Adrenal gland (tissue), 12 donors: ENCODE data around the gene ZNF678. TPM values are rescaled to one million over a fixed set of nuclear protein-coding genes. Genes with fewer than 3 reads are reported as not detected.

ENCODE experiments used
- DNase-seq, 7 donors: peaks; one replicate each; pipeline ENCODE4 v3.0.0-alpha.2; 2019 to 2020
- H3K27ac ChIP-seq, 5 donors: fragments of 200-600 bp; sonication (generic) in 4 of 5; 1 replicate in 3 of 5; 2 replicates in 2 of 5; pipeline versions ENCODE4 v1.5.1 to v1.8.0; 2016 to 2020; ENCODE audit warnings: mild to moderate bottlenecking in 1 of 5
- H3K27me3 ChIP-seq: fragments of 200-600 bp; 2 replicates; pipeline ENCODE4 v1.8.0; 2021
- H3K36me3 ChIP-seq, 2 donors: fragments of 200-600 bp; replicated peaks in 1 of 2; 1 replicate in 1 of 2; 2 replicates in 1 of 2; pipeline versions ENCODE4 v1.5.1 to v1.8.0; 2018 to 2022
- H3K4me1 ChIP-seq, 2 donors: fragments of 200-600 bp; replicated peaks in 1 of 2; 1 replicate in 1 of 2; 2 replicates in 1 of 2; pipeline versions ENCODE4 v1.5.1 to v1.8.0; 2018 to 2021
- H3K4me3 ChIP-seq, 4 donors: fragments of 200-600 bp; sonication (generic) in 3 of 4; one replicate each; pipeline ENCODE4 v1.5.1; 2016 to 2018
- H3K9me3 ChIP-seq, 3 donors: fragments of 200-600 bp; sonication (generic) in 1 of 3; replicated peaks in 1 of 3; 1 replicate in 2 of 3; 2 replicates in 1 of 3; pipeline versions ENCODE4 v1.5.1 to v1.8.0; 2016 to 2021
- POLR2A ChIP-seq, 2 donors: fragments of 450-650 bp; IDR thresholded peaks; one replicate each; pipeline ENCODE4 v1.6.1; 2017; ENCODE audit warnings: antibody characterized with exemption in 2 of 2, mild to moderate bottlenecking in 2 of 2, moderate library complexity in 1 of 2
- WGBS, 4 donors: extraction: QIAGEN DNeasy Blood & Tissue Kit in 2 of 4; methylation state at CpG; one replicate each; pipeline versions ENCODE4 v1.1.5 to v1.1.7; 2013 to 2017; 5-methylcytosine and 5-hydroxymethylcytosine counted together
- intact Hi-C, 2 donors: fragments of 100-400 bp; cut with DNase I; formaldehyde crosslinking; loops; one replicate each; pipeline versions ENCODE4 v1.14.1 to v1.15.0; 2022 to 2023
- polyA plus RNA-seq, 3 donors: library from polyadenylated mRNA; stranded (reverse); fragments of 200-250 nt in 2 of 3; fragments of 350-450 nt in 1 of 3; fragmentation: Illumina TruSeq in 1 of 3; extraction: RNeasy Lipid Tissue Mini Kit (QIAGEN cat#74804) in 1 of 3; gene quantifications; one replicate each; pipeline ENCODE4 v1.2.3, GENCODE V29; 2013 to 2014
- total RNA-seq, 9 donors: library from RNA; depleted of rRNA in 4 of 9; stranded (reverse); fragments of >200 nt in 4 of 9; fragments of 120-200 nt in 1 of 9; fragmentation: NEBNext Ultra II Directional in 1 of 9; extraction: Animal tissue kit (Norgen Biotek cat#: 25700) in 1 of 9; gene quantifications; one replicate each; pipeline versions ENCODE4 v1.1.0 to v1.2.4, GENCODE V29; 2013 to 2023
- TF ChIP-seq, protein P1 (sequence below), 6 experiments: fragments of 450-650 bp in 4 of 6; fragments of 200-600 bp in 2 of 6; sonication (generic) in 1 of 6; IDR thresholded peaks; 1 replicate in 5 of 6; 2 replicates in 1 of 6; pipeline versions ENCODE4 v1.5.1 to v1.8.0; 2016 to 2021; ENCODE audit warnings: antibody characterized with exemption in 6 of 6, mild to moderate bottlenecking in 2 of 6, moderate library complexity in 1 of 6
- donor health status: healthy with polysubstance abuse.
- donor health status: Bipolar disorder and iron deficiency.
- donor health status: DM: yes; HTN: yes; CAD: no.
- donor health status: DM: no; HTN: no; CAD: no.
- donor health status: DM: no; HTN: no; CAD: no.
- donor health status: DM: yes; HTN: yes; CAD: no.

Gene ZNF678
- total and polyA plus RNA-seq, 12 donors, result 0.81 to 14.0 (median 5.5) TPM

- 92 to 100% (median 98%) methylated on average over 1 of the region's 1 CpG for WGBS, 4 donors
- Histone ChIP-seq H3K27ac (no peak overlapping the region), H3K27me3 (no peaks in the 10 kb centered on the region), H3K4me1 (no peaks in the 10 kb centered on the region), H3K4me3 (no peak overlapping the region), H3K9me3 (no peaks in the 10 kb centered on the region), H3K36me3 (no peaks in the 10 kb centered on the region)
- intact Hi-C loops, result no loop called here
- DNase-seq, result no peak
- TF ChIP-seq, protein P1, sequence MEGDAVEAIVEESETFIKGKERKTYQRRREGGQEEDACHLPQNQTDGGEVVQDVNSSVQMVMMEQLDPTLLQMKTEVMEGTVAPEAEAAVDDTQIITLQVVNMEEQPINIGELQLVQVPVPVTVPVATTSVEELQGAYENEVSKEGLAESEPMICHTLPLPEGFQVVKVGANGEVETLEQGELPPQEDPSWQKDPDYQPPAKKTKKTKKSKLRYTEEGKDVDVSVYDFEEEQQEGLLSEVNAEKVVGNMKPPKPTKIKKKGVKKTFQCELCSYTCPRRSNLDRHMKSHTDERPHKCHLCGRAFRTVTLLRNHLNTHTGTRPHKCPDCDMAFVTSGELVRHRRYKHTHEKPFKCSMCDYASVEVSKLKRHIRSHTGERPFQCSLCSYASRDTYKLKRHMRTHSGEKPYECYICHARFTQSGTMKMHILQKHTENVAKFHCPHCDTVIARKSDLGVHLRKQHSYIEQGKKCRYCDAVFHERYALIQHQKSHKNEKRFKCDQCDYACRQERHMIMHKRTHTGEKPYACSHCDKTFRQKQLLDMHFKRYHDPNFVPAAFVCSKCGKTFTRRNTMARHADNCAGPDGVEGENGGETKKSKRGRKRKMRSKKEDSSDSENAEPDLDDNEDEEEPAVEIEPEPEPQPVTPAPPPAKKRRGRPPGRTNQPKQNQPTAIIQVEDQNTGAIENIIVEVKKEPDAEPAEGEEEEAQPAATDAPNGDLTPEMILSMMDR (IDR thresholded peaks at IDR 0.05), result no peak
- no peak for TF ChIP-seq POLR2A (IDR thresholded peaks at IDR 0.05)
Measured at GRCh38 chr1:227621211-227621610, 57.9 kb downstream of the ZNF678 start.

- intact Hi-C loops, result no loop called here
- H3K9me3 ChIP-seq, result no peaks in the 10 kb centered on the region
- H3K4me3 ChIP-seq, result no peak overlapping the region
- TF ChIP-seq, protein P1 (IDR thresholded peaks at IDR 0.05), result no peak
- no peak for TF ChIP-seq POLR2A (IDR thresholded peaks at IDR 0.05)
- H3K27me3 ChIP-seq, result no peaks in the 10 kb centered on the region
- no peaks in the 10 kb centered on the region for H3K36me3 ChIP-seq
- DNase-seq, result no peak
- WGBS, 4 donors, result 79 to 100% (median 97%) methylated on average over 1 of the region's 1 CpG
- no peak overlapping the region for H3K27ac ChIP-seq
- no peaks in the 10 kb centered on the region for H3K4me1 ChIP-seq
Measured at GRCh38 chr1:227622739-227623475, 59.6 kb downstream of the ZNF678 start.

- intact Hi-C loops, result no loop called here
- Histone ChIP-seq H3K4me3 (no peak overlapping the region), H3K9me3 (peaks cover 0 to 5% (median 0%) of the 10 kb centered on the region in 3 donors), H3K27me3 (no peaks in the 10 kb centered on the region), H3K36me3 (no peaks in the 10 kb centered on the region), H3K4me1 (no peaks in the 10 kb centered on the region), H3K27ac (no peak overlapping the region)
- DNase-seq, result no peak
- WGBS, 4 donors, result 86 to 95% (median 90%) methylated on average over 11 to 13 of the region's 13 CpGs
- TF ChIP-seq POLR2A (IDR thresholded peaks at IDR 0.05), result no peak
Measured at GRCh38 chr1:227632325-227632724, 69.0 kb downstream of the ZNF678 start.

GRCh38 chr1:227635596-227635995 lies 72.2 kb downstream of the ZNF678 start:
- Histone ChIP-seq H3K27me3 (no peaks in the 10 kb centered on the region), H3K27ac (no peak overlapping the region), H3K9me3 (peaks cover 0 to 24% (median 0%) of the 10 kb centered on the region in 3 donors), H3K4me3 (no peak overlapping the region), H3K4me1 (no peaks in the 10 kb centered on the region), H3K36me3 (no peaks in the 10 kb centered on the region)
- no peak for DNase-seq
- WGBS, 4 donors, result 94 to 98% (median 98%) methylated on average over 9 of the region's 9 CpGs
- TF ChIP-seq, protein P1 (IDR thresholded peaks at IDR 0.05), result no peak
- no peak for TF ChIP-seq POLR2A (IDR thresholded peaks at IDR 0.05)
- intact Hi-C loops, result no loop called here

GRCh38 chr1:227654431-227654830 lies 91.1 kb downstream of the ZNF678 start:
- Histone ChIP-seq H3K4me3 (no peak overlapping the region), H3K9me3 (peaks cover 18 to 90% (median 69%) of the 10 kb centered on the region in 3 donors), H3K36me3 (peaks cover 4 to 6% of the 10 kb centered on the region in 2 donors), H3K27ac (no peak overlapping the region), H3K27me3 (no peaks in the 10 kb centered on the region), H3K4me1 (no peaks in the 10 kb centered on the region)
- intact Hi-C loops, result no loop called here
- TF ChIP-seq POLR2A (IDR thresholded peaks at IDR 0.05), result no peak
- TF ChIP-seq, protein P1 (IDR thresholded peaks at IDR 0.05), result no peak
- WGBS, 4 donors, result 90 to 98% (median 94%) methylated on average over 2 of the region's 2 CpGs
- DNase-seq, result no peak
